ENCODE results near the gene KRT17.

The KRT17 gene

DNA sequence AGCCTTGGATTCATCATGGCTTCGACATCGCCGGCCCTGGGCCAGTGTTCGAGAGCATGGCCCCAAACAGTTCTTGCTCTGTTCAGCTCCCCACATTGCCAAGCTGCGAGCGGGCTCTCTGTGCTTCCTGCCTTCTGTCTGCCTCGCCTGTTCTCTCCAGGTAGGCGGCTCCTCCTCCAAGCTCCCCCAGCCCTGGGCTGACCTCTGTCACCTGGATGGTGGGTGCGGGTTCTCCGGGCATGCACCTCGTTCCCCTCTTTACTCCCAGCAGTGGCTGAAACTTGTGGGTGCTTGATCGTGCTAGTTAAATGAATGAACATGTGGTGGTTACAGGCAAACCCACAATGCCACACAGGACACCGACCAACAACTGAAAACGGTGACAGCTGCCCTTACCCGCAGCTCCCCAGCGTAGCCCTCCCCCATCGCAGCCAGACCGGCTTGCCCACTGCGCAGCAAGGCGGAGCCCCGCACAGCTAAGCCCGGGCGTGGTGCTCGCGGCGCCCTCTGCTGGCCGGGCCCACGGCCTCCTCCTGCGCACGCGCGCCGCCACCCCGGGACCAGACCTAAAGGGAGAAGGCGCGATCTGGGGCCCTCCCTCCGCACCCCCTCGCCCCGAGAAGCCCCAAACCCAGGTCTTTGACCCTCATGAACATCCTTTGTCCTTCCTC, 41.3 kb upstream of the KRT17 start:
- peak; percentile 94 for DNase-seq (ENCODE audit: low spot score)
- in situ Hi-C loops (cut with MboI; ENCODE audit: low sequenced_read_pairs, unreplicated experiment), result loop anchor here (10.0 to 25.0 kb wide), 2 partner anchors 121 to 753 kb away; no protein-coding TSS in a partner anchor
- TF ChIP-seq CTCF (IDR thresholded peaks at IDR 0.05; ENCODE audit: borderline replicate concordance, control extremely low read depth, extremely low read depth, insufficient read depth, missing control alignments), result peak; percentile 99

DNA sequence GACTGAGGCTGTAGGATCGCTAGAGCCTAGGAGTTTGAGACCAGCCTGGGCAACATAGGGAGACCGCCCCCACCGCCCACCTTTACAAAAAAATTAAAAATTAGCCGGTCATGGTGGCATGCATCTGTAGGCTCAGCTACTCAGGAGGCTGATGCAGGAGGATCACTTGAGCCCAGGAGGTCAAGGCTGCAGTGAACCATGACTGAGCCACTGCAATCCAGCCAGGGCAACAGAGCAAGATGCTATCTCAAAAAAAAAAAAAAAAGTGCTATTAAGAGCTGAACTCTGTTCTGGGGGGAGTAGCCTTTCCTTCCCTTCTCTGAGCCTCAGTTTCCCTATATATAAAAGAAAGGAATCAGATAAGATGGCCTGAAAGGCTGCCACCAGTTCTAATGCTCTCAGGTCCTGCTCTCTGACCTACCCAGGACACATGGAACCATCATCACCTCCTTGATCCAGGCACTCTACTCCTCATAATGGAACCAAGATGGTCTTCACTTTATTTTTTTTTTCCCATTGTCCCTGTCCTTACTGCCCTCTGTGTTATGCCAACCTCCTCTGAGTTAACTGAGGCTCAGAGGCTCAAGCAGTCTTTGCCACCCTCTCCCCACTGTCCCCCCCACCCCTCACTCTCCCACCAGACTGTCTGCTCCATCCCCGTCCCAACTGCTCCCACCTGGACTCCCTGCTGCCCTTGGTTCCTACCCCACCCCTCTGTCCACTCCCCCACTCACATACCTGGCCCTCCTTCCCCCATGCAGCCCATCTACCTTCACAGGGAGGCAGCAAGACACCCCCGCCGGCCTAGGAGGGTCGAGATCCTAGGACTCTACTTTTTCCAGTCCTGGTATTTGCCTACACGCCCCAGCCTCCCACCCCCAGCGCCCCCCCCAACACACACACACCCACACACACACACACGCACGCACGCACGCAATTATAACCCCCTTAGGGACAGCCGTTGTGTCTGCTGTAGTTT, 40.5 kb upstream of the KRT17 start:
- no peak for DNase-seq (ENCODE audit: low spot score)
- no peak for TF ChIP-seq CTCF (IDR thresholded peaks at IDR 0.05; ENCODE audit: borderline replicate concordance, control extremely low read depth, extremely low read depth, insufficient read depth, missing control alignments)
- in situ Hi-C loops (cut with MboI; ENCODE audit: low sequenced_read_pairs, unreplicated experiment), result loop anchor here (10.0 to 25.0 kb wide), 2 partner anchors 120 to 753 kb away; no protein-coding TSS in a partner anchor

DNA sequence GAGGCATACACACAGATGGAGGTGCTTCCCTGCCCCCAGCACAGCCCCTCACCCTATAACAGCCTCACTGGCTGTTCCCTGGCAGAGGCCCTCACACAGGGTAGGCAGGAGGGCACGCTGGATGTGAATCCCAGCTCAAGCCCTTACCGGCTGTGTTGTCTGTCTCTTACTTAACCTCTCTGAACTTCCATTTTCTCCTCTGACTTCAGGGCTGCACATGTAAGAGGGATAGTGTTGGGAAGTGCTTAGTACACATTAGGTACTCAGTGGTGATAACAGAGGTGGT, 39.7 kb upstream of the KRT17 start:
- no peak for DNase-seq (ENCODE audit: low spot score)
- TF ChIP-seq CTCF (IDR thresholded peaks at IDR 0.05; ENCODE audit: borderline replicate concordance, control extremely low read depth, extremely low read depth, insufficient read depth, missing control alignments), result no peak
- in situ Hi-C loops (cut with MboI; ENCODE audit: low sequenced_read_pairs, unreplicated experiment), result loop anchor here (10.0 to 25.0 kb wide), 2 partner anchors 119 to 752 kb away; no protein-coding TSS in a partner anchor

DNA sequence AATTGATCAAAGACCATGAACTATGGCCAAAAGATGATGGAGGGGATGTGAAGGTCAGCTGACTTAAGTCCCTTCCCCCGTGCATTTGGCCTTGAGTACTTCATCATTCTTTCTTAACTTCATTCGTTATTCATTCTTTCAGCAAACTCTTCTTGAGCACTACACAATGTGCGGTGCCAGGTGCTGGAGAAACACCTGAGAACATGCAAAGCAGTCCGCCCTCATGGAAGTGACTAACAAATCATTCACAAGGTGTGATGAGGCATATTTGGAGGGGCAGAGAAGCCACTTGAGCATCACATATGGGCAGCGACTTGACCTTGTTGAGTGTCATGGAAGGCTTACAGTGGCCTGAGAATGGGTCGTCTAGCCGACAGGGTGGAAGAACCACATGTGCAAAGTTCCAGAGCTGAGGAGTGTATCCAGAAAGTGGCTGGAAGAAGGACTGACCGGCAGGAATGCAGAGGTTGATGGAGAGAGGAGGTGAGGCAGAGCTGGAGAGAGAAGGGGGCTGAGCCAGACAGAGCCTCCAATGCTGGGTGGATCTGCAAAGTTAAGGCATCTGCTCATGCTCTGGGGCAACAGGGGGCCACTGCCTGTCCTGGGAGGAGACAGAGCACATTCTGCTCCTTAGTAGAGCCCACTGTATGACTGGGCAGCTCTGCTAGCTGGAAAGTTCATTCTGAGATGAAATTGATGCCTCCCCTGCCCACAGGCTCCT, 39.2 kb upstream of the KRT17 start:
- in situ Hi-C loops (cut with MboI; ENCODE audit: low sequenced_read_pairs, unreplicated experiment), result loop anchor here (10.0 to 25.0 kb wide), 2 partner anchors 119 to 751 kb away; no protein-coding TSS in a partner anchor
- TF ChIP-seq CTCF (IDR thresholded peaks at IDR 0.05; ENCODE audit: borderline replicate concordance, control extremely low read depth, extremely low read depth, insufficient read depth, missing control alignments), result no peak
- DNase-seq (ENCODE audit: low spot score), result no peak

- no peak for TF ChIP-seq CTCF (IDR thresholded peaks at IDR 0.05; ENCODE audit: borderline replicate concordance, control extremely low read depth, extremely low read depth, insufficient read depth, missing control alignments)
- in situ Hi-C loops (cut with MboI; ENCODE audit: low sequenced_read_pairs, unreplicated experiment), result loop anchor here (10.0 to 25.0 kb wide), 2 partner anchors 115 to 748 kb away; no protein-coding TSS in a partner anchor
- no peak for DNase-seq (ENCODE audit: low spot score)
Measured at GRCh38 chr17:41660221-41660711, 35.9 kb upstream of the KRT17 start.

Measured in GM13976 (cell line).